ENCODE data around the gene ZER1. TPM values are rescaled to one million over a fixed set of nuclear protein-coding genes. Genes with fewer than 3 reads are reported as not detected.

The ZER1 gene
- total RNA-seq, 3 donors from 2014 or later (not counting 1 experiment from before 2014, with no cell fraction given): 35.0 to 37.4 (median 35.2) TPM

DNA sequence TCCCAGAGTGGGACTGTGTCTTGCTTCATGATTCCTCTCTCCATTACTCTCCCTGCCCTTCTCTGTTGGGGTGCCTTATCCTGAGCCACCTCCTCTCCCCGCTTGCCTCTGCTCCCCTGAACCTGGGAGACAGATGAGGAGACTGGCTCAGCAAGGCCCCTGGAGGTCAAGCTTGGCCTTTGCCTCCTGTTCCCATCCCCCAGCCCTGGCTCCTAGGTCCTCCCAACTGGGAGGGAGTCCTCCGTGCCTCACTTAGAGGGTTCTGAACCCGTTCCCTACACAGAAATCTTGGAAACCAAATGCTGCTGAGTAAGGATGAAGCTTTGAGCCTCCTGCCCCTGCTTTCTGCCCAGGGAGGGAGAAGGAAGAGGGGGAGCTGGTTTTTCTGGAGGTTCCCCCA, 36.8 kb upstream of the ZER1 start:
- Mint-ChIP-seq H3K27ac (peak overlapping the region in 1 of 2 donors; percentile 69), H3K9me3 (no peaks in the 10 kb centered on the region), H3K4me3 (no peak overlapping the region), H3K36me3 (no peaks in the 10 kb centered on the region), H3K27me3 (ENCODE audit: low read depth in 2 of 2) (no peaks in the 10 kb centered on the region), H3K4me1 (no peaks in the 10 kb centered on the region)
- intact Hi-C loops (cut with micrococcal nuclease): no loop called here
- Histone ChIP-seq H3K4me1 (ENCODE audit: control insufficient read depth, insufficient read depth, low read length) (no peaks in the 10 kb centered on the region), H3K27me3 (ENCODE audit: control insufficient read depth, insufficient read depth, low read length) (no peaks in the 10 kb centered on the region), H3K36me3 (ENCODE audit: control insufficient read depth, insufficient read depth, low read length) (peaks cover 36% of the 10 kb centered on the region), H3K27ac (ENCODE audit: low read length) (no peak overlapping the region), H3K4me3 (ENCODE audit: low read length) (no peak overlapping the region), H3K9me3 (ENCODE audit: control insufficient read depth, insufficient read depth, low read length) (no peaks in the 10 kb centered on the region)
- 93% methylated on average over 3 of the region's 3 CpGs for WGBS (ENCODE audit: insufficient coverage)
- no peak for DNase-seq
- no peak for ATAC-seq
- TF ChIP-seq, protein P1, sequence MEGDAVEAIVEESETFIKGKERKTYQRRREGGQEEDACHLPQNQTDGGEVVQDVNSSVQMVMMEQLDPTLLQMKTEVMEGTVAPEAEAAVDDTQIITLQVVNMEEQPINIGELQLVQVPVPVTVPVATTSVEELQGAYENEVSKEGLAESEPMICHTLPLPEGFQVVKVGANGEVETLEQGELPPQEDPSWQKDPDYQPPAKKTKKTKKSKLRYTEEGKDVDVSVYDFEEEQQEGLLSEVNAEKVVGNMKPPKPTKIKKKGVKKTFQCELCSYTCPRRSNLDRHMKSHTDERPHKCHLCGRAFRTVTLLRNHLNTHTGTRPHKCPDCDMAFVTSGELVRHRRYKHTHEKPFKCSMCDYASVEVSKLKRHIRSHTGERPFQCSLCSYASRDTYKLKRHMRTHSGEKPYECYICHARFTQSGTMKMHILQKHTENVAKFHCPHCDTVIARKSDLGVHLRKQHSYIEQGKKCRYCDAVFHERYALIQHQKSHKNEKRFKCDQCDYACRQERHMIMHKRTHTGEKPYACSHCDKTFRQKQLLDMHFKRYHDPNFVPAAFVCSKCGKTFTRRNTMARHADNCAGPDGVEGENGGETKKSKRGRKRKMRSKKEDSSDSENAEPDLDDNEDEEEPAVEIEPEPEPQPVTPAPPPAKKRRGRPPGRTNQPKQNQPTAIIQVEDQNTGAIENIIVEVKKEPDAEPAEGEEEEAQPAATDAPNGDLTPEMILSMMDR (IDR thresholded peaks at IDR 0.05): no peak

GRCh38 chr9:128807827-128808226, 36.1 kb upstream of the ZER1 start:
- Histone ChIP-seq H3K4me3 (ENCODE audit: low read length) (no peak overlapping the region), H3K27me3 (ENCODE audit: control insufficient read depth, insufficient read depth, low read length) (no peaks in the 10 kb centered on the region), H3K4me1 (ENCODE audit: control insufficient read depth, insufficient read depth, low read length) (no peaks in the 10 kb centered on the region), H3K36me3 (ENCODE audit: control insufficient read depth, insufficient read depth, low read length) (peaks cover 43% of the 10 kb centered on the region), H3K27ac (ENCODE audit: low read length) (no peak overlapping the region), H3K9me3 (ENCODE audit: control insufficient read depth, insufficient read depth, low read length) (no peaks in the 10 kb centered on the region)
- Mint-ChIP-seq H3K4me1 (no peaks in the 10 kb centered on the region), H3K27me3 (ENCODE audit: low read depth in 2 of 2) (no peaks in the 10 kb centered on the region), H3K9me3 (no peaks in the 10 kb centered on the region), H3K27ac (no peak overlapping the region), H3K36me3 (no peaks in the 10 kb centered on the region), H3K4me3 (no peak overlapping the region)
- TF ChIP-seq, protein P1 (IDR thresholded peaks at IDR 0.05): no peak
- no peak for DNase-seq
- ATAC-seq: no peak
- intact Hi-C loops (cut with micrococcal nuclease): no loop called here
- 88% methylated on average over 14 of the region's 14 CpGs for WGBS (ENCODE audit: insufficient coverage)

DNA sequence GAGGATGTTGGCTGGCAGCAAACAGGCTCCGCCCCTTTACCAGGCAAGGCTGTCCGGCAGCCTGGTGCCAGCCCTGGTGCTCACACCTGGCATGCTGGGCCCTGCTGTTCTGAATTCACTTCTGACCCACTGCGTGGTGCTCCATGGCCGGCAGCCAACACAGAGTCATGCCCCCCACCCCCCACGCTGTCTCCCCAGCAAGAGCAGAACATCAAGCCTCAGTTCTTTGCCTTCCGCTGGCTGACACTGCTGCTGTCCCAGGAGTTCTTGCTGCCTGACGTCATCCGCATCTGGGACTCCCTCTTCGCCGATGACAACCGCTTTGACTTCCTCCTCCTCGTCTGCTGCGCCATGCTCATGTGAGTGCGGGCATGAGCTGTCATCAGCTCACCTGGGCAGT, 33.9 kb upstream of the ZER1 start:
- intact Hi-C loops (cut with micrococcal nuclease): no loop called here
- no peak overlapping the region for H3K4me3 Mint-ChIP-seq
- no peak overlapping the region for H3K27ac Mint-ChIP-seq
- H3K36me3 ChIP-seq (ENCODE audit: control insufficient read depth, insufficient read depth, low read length): peaks cover 56% of the 10 kb centered on the region
- H3K9me3 ChIP-seq (ENCODE audit: control insufficient read depth, insufficient read depth, low read length): no peaks in the 10 kb centered on the region
- no peak overlapping the region for H3K4me3 ChIP-seq (ENCODE audit: low read length)
- H3K27me3 Mint-ChIP-seq (ENCODE audit: low read depth in 2 of 2): no peaks in the 10 kb centered on the region
- H3K4me1 Mint-ChIP-seq: no peaks in the 10 kb centered on the region
- peak in 1 of 2 donors; percentile 1 for DNase-seq
- 96% methylated on average over 14 of the region's 14 CpGs for WGBS (ENCODE audit: insufficient coverage)
- H3K4me1 ChIP-seq (ENCODE audit: control insufficient read depth, insufficient read depth, low read length): no peaks in the 10 kb centered on the region
- no peaks in the 10 kb centered on the region for H3K9me3 Mint-ChIP-seq
- no peaks in the 10 kb centered on the region for H3K36me3 Mint-ChIP-seq
- ATAC-seq: no peak
- no peaks in the 10 kb centered on the region for H3K27me3 ChIP-seq (ENCODE audit: control insufficient read depth, insufficient read depth, low read length)
- no peak overlapping the region for H3K27ac ChIP-seq (ENCODE audit: low read length)
- TF ChIP-seq, protein P1 (IDR thresholded peaks at IDR 0.05): no peak

DNA sequence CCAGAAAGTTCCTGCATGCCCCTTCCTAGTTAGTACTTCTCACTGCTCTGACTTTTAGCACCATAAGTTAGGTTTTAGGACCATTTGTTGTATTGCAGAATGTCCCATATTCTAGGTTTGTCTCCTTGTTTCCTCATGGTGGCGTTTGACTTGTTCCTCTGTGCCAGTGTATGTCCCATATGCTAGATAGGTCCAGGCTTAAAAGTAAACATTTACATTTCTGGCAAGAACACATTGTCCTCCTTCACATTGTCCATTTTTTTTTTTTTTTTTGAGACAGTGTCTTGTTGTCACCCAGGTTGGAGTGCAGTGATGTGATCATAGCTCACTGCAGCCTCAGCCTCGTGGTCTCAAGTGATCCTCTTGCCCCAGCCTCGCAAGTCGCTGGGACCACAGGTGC, 30.8 kb upstream of the ZER1 start:
- Mint-ChIP-seq H3K27ac (no peak overlapping the region), H3K27me3 (ENCODE audit: low read depth in 2 of 2) (no peaks in the 10 kb centered on the region), H3K4me1 (peaks cover 0 to 5% of the 10 kb centered on the region in 2 donors), H3K36me3 (no peaks in the 10 kb centered on the region), H3K9me3 (no peaks in the 10 kb centered on the region), H3K4me3 (no peak overlapping the region)
- Histone ChIP-seq H3K27me3 (ENCODE audit: control insufficient read depth, insufficient read depth, low read length) (no peaks in the 10 kb centered on the region), H3K27ac (ENCODE audit: low read length) (no peak overlapping the region), H3K4me3 (ENCODE audit: low read length) (no peak overlapping the region), H3K4me1 (ENCODE audit: control insufficient read depth, insufficient read depth, low read length) (no peaks in the 10 kb centered on the region), H3K36me3 (ENCODE audit: control insufficient read depth, insufficient read depth, low read length) (peaks cover 65% of the 10 kb centered on the region), H3K9me3 (ENCODE audit: control insufficient read depth, insufficient read depth, low read length) (no peaks in the 10 kb centered on the region)
- WGBS (ENCODE audit: insufficient coverage): 100% methylated on average over 4 of the region's 4 CpGs
- TF ChIP-seq, protein P1 (IDR thresholded peaks at IDR 0.05): no peak
- intact Hi-C loops (cut with micrococcal nuclease): no loop called here
- ATAC-seq: no peak
- DNase-seq: no peak
